ENCODE data around the gene KRT73.

GRCh38 chr12:52561880-52562449, 56.4 kb downstream of the KRT73 start:
- TF ChIP-seq, protein P1, sequence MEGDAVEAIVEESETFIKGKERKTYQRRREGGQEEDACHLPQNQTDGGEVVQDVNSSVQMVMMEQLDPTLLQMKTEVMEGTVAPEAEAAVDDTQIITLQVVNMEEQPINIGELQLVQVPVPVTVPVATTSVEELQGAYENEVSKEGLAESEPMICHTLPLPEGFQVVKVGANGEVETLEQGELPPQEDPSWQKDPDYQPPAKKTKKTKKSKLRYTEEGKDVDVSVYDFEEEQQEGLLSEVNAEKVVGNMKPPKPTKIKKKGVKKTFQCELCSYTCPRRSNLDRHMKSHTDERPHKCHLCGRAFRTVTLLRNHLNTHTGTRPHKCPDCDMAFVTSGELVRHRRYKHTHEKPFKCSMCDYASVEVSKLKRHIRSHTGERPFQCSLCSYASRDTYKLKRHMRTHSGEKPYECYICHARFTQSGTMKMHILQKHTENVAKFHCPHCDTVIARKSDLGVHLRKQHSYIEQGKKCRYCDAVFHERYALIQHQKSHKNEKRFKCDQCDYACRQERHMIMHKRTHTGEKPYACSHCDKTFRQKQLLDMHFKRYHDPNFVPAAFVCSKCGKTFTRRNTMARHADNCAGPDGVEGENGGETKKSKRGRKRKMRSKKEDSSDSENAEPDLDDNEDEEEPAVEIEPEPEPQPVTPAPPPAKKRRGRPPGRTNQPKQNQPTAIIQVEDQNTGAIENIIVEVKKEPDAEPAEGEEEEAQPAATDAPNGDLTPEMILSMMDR (conservative IDR thresholded peaks at IDR 0.05; ENCODE audit: low read depth in 2 of 2) = peak; percentile 47 to 53
- TF ChIP-seq JUNB (IDR thresholded peaks at IDR 0.05; ENCODE audit: unreplicated experiment) = no peak
- TF ChIP-seq EZH2phosphoT487 (IDR thresholded peaks at IDR 0.05; ENCODE audit: unreplicated experiment) = no peak
- TF ChIP-seq POLR2AphosphoS5 (IDR thresholded peaks at IDR 0.05; ENCODE audit: low read depth) = no peak
- no peak for TF ChIP-seq EZH2 (IDR thresholded peaks at IDR 0.05; ENCODE audit: low read depth, unreplicated experiment)
- TF ChIP-seq, protein P2, sequence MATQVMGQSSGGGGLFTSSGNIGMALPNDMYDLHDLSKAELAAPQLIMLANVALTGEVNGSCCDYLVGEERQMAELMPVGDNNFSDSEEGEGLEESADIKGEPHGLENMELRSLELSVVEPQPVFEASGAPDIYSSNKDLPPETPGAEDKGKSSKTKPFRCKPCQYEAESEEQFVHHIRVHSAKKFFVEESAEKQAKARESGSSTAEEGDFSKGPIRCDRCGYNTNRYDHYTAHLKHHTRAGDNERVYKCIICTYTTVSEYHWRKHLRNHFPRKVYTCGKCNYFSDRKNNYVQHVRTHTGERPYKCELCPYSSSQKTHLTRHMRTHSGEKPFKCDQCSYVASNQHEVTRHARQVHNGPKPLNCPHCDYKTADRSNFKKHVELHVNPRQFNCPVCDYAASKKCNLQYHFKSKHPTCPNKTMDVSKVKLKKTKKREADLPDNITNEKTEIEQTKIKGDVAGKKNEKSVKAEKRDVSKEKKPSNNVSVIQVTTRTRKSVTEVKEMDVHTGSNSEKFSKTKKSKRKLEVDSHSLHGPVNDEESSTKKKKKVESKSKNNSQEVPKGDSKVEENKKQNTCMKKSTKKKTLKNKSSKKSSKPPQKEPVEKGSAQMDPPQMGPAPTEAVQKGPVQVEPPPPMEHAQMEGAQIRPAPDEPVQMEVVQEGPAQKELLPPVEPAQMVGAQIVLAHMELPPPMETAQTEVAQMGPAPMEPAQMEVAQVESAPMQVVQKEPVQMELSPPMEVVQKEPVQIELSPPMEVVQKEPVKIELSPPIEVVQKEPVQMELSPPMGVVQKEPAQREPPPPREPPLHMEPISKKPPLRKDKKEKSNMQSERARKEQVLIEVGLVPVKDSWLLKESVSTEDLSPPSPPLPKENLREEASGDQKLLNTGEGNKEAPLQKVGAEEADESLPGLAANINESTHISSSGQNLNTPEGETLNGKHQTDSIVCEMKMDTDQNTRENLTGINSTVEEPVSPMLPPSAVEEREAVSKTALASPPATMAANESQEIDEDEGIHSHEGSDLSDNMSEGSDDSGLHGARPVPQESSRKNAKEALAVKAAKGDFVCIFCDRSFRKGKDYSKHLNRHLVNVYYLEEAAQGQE (IDR thresholded peaks at IDR 0.05; ENCODE audit: unreplicated experiment) = no peak
- TF ChIP-seq ETS1 (IDR thresholded peaks at IDR 0.05) = no peak
- TF ChIP-seq ZNF114 (CRISPR knock-in tag; IDR thresholded peaks at IDR 0.05) = no peak
- no peak for TF ChIP-seq CREB1 (CRISPR knock-in tag; IDR thresholded peaks at IDR 0.05; ENCODE audit: low read depth)
- TF ChIP-seq, protein P3, sequence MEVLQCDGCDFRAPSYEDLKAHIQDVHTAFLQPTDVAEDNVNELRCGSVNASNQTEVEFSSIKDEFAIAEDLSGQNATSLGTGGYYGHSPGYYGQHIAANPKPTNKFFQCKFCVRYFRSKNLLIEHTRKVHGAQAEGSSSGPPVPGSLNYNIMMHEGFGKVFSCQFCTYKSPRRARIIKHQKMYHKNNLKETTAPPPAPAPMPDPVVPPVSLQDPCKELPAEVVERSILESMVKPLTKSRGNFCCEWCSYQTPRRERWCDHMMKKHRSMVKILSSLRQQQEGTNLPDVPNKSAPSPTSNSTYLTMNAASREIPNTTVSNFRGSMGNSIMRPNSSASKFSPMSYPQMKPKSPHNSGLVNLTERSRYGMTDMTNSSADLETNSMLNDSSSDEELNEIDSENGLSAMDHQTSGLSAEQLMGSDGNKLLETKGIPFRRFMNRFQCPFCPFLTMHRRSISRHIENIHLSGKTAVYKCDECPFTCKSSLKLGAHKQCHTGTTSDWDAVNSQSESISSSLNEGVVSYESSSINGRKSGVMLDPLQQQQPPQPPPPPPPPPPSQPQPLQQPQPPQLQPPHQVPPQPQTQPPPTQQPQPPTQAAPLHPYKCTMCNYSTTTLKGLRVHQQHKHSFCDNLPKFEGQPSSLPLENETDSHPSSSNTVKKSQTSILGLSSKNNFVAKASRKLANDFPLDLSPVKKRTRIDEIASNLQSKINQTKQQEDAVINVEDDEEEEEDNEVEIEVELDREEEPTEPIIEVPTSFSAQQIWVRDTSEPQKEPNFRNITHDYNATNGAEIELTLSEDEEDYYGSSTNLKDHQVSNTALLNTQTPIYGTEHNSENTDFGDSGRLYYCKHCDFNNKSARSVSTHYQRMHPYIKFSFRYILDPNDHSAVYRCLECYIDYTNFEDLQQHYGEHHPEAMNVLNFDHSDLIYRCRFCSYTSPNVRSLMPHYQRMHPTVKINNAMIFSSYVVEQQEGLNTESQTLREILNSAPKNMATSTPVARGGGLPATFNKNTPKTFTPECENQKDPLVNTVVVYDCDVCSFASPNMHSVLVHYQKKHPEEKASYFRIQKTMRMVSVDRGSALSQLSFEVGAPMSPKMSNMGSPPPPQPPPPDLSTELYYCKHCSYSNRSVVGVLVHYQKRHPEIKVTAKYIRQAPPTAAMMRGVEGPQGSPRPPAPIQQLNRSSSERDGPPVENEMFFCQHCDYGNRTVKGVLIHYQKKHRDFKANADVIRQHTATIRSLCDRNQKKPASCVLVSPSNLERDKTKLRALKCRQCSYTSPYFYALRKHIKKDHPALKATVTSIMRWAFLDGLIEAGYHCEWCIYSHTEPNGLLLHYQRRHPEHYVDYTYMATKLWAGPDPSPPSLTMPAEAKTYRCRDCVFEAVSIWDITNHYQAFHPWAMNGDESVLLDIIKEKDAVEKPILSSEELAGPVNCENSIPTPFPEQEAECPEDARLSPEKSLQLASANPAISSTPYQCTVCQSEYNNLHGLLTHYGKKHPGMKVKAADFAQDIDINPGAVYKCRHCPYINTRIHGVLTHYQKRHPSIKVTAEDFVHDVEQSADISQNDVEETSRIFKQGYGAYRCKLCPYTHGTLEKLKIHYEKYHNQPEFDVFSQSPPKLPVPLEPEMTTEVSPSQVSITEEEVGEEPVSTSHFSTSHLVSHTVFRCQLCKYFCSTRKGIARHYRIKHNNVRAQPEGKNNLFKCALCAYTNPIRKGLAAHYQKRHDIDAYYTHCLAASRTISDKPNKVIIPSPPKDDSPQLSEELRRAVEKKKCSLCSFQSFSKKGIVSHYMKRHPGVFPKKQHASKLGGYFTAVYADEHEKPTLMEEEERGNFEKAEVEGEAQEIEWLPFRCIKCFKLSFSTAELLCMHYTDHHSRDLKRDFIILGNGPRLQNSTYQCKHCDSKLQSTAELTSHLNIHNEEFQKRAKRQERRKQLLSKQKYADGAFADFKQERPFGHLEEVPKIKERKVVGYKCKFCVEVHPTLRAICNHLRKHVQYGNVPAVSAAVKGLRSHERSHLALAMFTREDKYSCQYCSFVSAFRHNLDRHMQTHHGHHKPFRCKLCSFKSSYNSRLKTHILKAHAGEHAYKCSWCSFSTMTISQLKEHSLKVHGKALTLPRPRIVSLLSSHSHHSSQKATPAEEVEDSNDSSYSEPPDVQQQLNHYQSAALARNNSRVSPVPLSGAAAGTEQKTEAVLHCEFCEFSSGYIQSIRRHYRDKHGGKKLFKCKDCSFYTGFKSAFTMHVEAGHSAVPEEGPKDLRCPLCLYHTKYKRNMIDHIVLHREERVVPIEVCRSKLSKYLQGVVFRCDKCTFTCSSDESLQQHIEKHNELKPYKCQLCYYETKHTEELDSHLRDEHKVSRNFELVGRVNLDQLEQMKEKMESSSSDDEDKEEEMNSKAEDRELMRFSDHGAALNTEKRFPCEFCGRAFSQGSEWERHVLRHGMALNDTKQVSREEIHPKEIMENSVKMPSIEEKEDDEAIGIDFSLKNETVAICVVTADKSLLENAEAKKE (CRISPR knock-in tag; IDR thresholded peaks at IDR 0.05) = no peak
- TF ChIP-seq NANOG (IDR thresholded peaks at IDR 0.05; ENCODE audit: borderline replicate concordance) = no peak

All from GM23338 (cell line).